T47D (cell line): ENCODE results near the gene COBL.

ENCODE experiments used
- DNase-seq, 2 experiments: peaks; one replicate each; pipeline versions ENCODE4 v3.0.0 to v3.0.0-alpha.2; 2011 to 2012; ENCODE audit warnings: low read depth in 1 of 2, low spot score in 1 of 2
- JUND ChIP-seq: IDR thresholded peaks from 2 replicates; pipeline ENCODE4 v1.6.1; 2012; ENCODE audit warnings: low read depth
- in situ Hi-C: cut with HindIII; loops from 2 replicates; pipeline ENCODE4 v1.10.0; 2016; ENCODE audit warnings: low sequenced_read_pairs, low pct_unique_long_range_greater_than_20kb

The COBL gene

DNA sequence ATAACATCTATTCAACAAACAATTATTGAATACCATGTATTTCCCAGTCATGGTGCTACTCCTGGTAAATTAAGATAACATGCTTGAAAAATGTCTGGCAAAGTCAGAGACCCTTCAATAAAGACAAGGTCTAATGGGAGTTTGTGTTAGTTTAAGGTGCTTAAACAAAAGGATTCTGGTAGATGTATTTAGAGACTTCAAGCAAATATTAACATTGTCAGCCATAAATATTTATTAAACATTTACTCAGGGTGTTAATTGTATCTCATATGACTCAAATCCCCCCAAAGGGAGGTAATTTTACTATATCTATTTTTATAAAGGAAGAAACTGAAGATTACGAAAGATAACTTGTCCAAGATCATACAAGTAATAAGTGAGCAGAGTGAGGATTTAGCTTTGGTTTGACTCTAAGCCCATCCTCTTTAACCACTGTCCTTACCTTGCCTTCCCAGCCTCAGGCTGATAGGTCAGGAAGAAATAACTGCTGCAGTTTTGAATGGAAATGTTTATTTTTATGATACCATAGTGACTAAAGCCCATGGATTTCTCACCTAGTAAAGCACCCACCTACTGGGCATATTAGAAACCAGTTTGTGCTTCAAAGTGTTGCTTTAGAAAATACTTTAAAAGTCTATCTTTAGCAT, 215.4 kb downstream of the COBL start:
- in situ Hi-C loops: no loop called here
- peak in 1 of 2 experiments; percentile 83 for DNase-seq
- no peak for TF ChIP-seq JUND

DNA sequence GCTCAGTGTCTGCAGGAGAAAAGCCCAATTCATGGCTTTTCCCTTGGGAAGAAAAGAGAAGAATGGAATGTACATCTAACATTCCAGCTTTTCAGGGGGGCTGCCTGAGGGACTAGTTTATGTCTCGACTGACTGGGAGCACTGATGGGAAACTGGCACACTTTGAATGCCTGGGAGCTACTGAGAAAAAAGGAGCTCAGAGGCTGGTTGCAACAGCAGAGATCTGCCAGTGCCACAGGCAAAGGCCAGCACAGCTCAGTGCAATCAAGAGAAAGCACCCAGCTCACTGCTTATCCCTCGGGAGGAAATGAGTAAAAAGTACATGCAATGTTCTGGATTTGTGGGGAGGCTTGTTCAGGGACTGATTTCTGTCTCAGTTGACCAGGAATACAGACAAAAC, 226.2 kb downstream of the COBL start:
- in situ Hi-C loops: no loop called here
- no peak for TF ChIP-seq JUND
- DNase-seq: no peak

DNA sequence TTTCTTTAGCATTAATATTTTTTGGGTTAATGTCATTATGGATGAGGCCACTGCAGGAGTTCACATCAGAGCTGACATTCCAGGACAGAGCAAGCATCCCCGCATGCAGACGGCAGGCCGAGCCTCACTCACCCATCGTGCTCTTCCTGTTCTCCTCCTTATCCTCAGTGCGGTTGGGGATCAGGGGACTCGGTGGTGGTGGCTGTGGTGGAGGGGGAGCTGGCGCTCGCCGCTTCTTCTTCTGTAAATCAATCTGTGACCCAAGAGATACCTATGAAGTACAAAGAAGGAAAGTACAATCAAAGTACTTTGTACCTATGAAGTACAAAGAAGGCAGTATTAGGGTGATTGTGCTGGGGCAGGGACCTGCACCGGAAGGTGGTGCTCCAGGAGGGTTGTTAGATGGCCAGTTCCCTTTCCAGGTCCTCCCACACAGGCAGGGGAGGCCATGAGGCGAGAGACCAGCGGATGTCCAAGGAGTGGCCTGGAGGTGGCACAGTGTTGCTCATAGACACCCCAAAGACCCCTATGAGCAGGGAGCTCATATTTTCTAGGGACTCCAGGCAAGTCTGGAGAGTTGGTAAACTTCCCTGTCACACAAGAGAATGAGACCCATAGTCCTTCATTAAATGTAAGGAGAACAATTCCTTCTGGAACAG, 231.4 kb downstream of the COBL start:
- in situ Hi-C loops: no loop called here
- no peak for TF ChIP-seq JUND
- DNase-seq: no peak

DNA sequence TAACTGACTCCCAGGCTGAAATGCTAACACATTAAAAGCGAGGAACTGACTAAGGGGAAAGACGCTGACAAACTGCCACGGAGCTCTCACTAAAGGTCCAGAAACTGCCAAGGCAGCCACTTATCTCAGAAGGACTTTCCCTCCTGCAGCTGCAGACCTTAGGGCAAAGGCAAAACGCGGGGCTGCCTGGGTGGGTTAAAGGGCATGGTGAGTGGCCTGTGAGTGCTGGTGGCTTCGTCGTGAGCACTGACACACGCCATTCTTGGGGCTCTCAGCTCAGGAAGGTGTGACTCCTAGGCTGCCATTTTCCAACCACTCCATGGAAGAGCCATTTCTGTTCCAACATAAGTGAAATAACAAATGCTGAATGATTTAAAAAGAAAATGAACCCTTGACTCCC, 232.5 kb downstream of the COBL start:
- DNase-seq: no peak
- no peak for TF ChIP-seq JUND
- in situ Hi-C loops: no loop called here

DNA sequence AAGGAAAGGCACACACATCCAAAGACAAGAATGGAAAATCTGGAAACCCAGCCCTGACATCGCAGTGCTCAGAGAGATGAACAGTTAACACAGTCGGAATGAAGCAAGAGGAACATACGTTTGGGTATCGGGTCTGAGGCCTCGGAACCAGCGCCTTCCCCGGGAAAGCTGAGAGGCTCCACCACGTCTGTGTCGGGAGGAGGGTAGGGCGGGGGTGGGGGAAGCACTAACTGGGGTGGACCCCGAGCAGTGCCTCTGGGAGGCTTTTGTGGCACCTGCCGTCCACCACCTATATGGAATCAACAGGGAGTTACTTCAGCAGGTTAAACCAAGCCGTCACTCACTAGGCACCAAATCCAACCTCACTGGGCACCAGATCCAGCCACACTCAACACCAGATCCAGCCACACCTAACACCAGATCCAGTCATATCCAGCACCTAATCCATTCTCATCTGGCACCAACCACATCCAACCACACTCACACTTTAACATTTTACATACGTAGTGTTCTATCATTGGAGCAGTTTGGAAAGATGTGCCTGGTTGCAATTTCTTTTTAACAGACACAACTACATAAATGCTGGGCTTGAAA, 233.6 kb downstream of the COBL start:
- DNase-seq: no peak
- in situ Hi-C loops: no loop called here
- TF ChIP-seq JUND: no peak

DNA sequence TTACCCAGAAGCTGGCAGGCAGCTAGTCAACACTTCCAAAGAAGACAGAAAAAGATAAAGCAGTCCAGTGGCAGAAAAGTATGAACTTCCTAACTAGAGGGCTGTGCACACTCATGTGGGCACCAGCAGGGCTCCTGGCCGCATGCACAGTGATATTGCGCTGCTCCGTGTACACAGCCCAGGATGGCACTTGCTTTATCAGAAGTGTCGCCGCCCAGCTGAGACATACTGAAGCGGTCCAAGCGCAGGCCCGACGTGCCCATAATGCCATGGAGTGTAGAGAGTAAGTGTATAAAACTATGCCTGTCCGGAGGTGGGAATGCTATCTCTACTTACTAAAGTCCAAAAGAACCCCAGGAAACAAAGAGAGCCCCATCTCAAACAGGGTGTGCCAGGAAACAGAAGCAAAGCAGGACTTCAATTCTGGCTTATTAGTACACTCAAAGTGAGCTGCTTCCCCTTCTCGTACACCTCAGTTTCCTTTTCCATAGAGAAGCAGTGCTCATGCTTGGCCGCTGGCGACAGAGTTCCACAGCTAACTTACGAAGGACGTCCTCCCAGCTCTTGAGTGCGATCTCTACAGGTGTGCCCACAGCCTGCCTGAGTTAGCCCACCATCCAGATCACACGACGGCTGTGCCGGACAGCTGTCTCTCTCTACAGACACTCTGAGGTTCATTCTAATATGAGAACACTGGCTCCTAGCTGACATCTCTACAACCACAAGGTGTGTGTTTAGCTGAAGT, 234.3 kb downstream of the COBL start:
- in situ Hi-C loops: no loop called here
- DNase-seq: no peak
- no peak for TF ChIP-seq JUND

DNA sequence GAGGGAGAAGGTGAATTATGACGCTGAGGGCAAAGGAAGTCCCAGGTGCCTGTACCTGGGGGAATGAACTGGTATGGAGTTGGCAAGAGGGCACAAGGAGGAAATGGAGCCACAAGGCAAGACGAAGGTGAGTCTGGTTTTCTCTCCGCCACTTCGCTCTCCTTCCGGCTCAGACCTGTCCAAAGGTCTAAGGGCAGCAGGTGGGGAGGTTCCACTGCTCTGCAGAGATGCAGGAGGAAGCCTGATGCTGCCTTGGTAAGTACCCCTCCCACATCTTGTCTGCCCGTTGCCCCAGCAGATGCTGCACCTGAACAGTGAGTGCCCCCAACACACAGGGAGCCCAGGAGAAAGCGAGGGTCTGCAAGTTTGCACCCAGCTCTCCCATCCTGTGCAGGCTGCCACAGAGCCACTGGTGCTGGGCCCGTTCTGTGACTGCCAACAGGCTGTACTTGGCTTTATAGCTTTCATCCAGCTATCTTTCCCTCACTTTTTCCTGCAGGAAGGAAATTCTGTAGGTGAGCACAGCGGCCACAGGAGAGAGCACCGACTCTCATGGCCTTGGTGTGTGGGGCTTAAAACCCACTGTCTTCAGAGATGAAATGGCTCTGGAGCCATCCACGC, 235.2 kb downstream of the COBL start:
- in situ Hi-C loops: no loop called here
- no peak for DNase-seq
- TF ChIP-seq JUND: no peak

DNA sequence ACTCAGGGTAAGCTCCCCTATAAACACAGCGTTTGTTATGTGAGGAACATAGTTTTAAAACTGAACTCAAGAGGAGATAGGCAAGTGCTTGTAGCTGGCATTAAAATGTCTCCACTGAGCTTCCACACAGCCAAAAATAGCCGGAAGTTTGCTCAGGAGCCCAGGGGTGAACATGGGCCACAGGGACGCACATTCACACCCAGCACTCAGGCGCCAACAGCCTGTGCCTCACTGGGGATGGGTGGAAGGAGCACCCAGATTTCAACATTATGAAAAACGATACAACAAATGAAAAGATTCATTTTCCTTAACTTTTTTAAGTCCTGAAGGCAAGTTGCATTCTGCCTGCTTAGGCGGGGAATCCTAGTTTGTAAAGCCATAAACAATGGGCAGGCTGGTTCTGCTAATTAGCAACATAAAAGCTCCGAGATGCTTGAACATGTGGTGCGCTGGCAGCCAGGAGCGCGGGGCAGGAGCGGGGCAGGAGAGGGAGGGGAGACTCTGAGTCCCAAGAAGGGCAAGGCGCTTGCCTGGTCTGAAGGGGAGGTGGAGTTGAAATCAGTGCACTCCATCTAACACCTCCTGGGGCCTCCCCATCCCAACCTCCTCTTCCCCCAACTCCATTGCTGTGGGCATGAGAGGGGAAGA, 235.9 kb downstream of the COBL start:
- DNase-seq: no peak
- in situ Hi-C loops: no loop called here
- TF ChIP-seq JUND: no peak

DNA sequence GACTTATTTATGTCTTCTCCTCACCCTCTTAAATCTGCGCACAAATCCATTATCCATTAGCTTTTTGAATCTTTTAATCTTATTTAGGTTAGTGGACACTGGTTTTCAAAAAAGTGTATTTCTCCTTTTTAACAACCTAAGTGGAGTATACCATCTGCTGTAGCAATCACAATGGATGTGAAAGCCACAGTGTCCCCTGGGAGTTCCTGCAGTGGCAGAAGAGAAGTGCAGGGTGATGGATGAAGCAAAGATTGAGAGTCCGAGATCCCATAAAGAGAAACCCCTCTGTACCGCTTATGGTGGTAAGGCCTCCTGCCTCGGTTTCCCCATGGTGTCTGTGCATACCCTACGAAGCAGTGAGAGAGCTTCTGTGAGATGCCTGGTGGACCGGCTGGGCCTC, 236.4 kb downstream of the COBL start:
- in situ Hi-C loops: no loop called here
- DNase-seq: no peak
- TF ChIP-seq JUND: no peak

DNA sequence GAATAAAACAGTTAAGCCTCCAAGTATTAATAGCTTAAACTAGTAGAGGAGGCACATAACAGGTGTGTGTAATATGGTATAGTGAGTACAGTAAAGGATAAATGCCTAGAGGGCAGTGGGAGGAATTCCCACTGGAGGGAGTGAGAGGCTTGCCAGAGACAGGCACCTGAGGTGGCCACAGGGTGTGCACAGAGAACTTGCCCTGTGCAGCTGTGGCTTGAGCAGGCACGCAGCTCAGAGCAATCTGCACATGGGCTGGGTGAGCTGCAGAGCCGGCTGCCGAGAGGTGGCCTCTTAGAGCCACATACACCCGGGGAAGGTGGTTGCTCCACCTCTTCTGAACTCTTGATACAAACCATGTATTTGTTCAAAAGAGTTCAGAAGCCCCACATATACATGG, 237.1 kb downstream of the COBL start:
- in situ Hi-C loops: no loop called here
- DNase-seq: peak in 1 of 2 experiments; percentile 38
- TF ChIP-seq JUND: no peak

DNA sequence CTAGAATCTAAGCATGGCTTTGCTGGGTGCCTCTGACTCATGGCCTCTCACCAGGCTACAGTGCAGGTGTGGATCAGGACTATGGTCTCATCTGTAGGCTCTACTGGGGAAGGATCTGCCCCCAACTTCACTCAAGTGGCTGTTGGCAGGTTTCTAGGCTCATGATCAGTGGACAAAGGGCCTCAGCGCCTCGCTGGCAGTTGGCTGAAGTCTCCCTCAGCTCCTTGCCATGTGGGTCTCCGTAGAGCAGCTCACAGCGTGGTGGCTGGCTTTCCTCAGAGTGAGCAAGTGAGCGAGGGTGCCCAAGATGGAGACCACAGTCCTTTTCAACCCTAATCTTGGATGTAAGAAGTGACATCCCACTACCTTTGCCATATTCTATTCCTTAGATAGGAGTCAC, 238.0 kb downstream of the COBL start:
- TF ChIP-seq JUND: no peak
- DNase-seq: no peak
- in situ Hi-C loops: no loop called here

DNA sequence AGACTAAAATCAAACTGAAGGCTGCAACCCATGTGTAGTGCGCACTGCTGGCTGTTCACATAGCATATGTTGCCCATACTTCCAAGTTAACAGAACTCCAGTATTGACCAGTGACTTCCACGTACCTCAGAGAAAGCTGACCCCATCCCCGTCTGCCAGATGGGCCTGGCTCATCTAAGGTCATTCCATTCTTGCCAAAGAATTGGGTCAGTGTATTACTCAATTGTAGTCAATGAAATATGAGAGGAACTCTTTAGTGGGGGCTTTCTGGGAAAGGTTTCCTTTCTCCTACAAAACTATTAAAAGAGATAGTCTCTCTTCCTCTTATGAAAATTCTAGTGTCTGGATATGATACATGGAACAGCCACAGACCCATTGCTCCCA, 238.6 kb downstream of the COBL start:
- TF ChIP-seq JUND: no peak
- in situ Hi-C loops: no loop called here
- DNase-seq: no peak
